Measurements from ENCODE around the gene DPPA3.

- TF ChIP-seq POLR2A (IDR thresholded peaks at IDR 0.05) (no peak), CTCF (IDR thresholded peaks at IDR 0.05) (no peak)
Observed at GRCh38 chr12:7678744-7679143, 32.5 kb upstream of the DPPA3 start.
